SHP77 (cell line): Measurements from ENCODE around the gene SCYGR5.
"Not testable (repeated sequence)": the region's sequence is repeated elsewhere in the genome, so short reads cannot be mapped to it uniquely, and the experiment has no call there.

ENCODE experiments used
- DNase-seq, 2 experiments: peaks; one replicate each; lab custom pipeline; 2025; lab: John Stamatoyannopoulos, UW

Gene SCYGR5

GRCh38 chr2:227673620-227674019, 7.0 kb downstream of the SCYGR5 start:
- DNase-seq: not testable (repeated sequence)

- no peak for DNase-seq
Observed at GRCh38 chr2:227674485-227674884, 7.9 kb downstream of the SCYGR5 start.

GRCh38 chr2:227677928-227678327, 11.3 kb downstream of the SCYGR5 start:
- DNase-seq: no peak

GRCh38 chr2:227684258-227684657, 17.7 kb downstream of the SCYGR5 start:
- DNase-seq: no peak

- DNase-seq: no peak
Observed at GRCh38 chr2:227687189-227687588, 20.6 kb downstream of the SCYGR5 start.

- no peak for DNase-seq
Observed at GRCh38 chr2:227696990-227697679, 30.5 kb downstream of the SCYGR5 start.

GRCh38 chr2:227701556-227701955, 35.0 kb downstream of the SCYGR5 start:
- no peak for DNase-seq

- DNase-seq: no peak
Observed at GRCh38 chr2:227703280-227703732, 36.7 kb downstream of the SCYGR5 start.

GRCh38 chr2:227703961-227704360, 37.4 kb downstream of the SCYGR5 start:
- DNase-seq: no peak

GRCh38 chr2:227706859-227707258, 40.3 kb downstream of the SCYGR5 start:
- DNase-seq: no peak

GRCh38 chr2:227707390-227707789, 40.8 kb downstream of the SCYGR5 start:
- no peak for DNase-seq

- DNase-seq: no peak
Observed at GRCh38 chr2:227710986-227711385, 44.4 kb downstream of the SCYGR5 start.

GRCh38 chr2:227713291-227713690, 46.7 kb downstream of the SCYGR5 start:
- DNase-seq: no peak

GRCh38 chr2:227716501-227716900, 49.9 kb downstream of the SCYGR5 start:
- no peak for DNase-seq
